ENCODE results near the gene PRUNE1.

Gene PRUNE1

DNA sequence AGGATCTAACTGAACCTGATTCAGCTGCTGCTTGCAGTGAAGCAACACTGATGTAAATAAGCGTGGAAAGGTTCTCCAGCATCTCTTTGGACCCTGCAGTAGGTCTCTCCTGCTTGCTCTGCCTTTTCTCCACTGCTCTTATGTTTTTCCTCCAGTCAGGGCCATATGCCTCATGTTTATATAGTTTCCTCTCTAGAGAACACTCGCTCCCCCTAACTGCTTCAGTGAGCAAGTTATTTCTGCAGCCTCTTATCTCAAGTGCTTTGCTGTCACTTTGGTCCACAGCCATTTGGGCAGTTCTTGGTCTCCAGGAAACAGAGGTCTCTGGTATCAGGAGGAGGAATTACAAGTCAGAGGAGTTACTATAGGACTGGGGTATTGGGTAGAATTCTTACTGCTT, 5.3 kb downstream of the PRUNE1 start:
- DNase-seq (ENCODE audit: low read depth): no peak
- H3K4me3 ChIP-seq (ENCODE audit: low read length): no peak overlapping the region
- TF ChIP-seq, protein P1, sequence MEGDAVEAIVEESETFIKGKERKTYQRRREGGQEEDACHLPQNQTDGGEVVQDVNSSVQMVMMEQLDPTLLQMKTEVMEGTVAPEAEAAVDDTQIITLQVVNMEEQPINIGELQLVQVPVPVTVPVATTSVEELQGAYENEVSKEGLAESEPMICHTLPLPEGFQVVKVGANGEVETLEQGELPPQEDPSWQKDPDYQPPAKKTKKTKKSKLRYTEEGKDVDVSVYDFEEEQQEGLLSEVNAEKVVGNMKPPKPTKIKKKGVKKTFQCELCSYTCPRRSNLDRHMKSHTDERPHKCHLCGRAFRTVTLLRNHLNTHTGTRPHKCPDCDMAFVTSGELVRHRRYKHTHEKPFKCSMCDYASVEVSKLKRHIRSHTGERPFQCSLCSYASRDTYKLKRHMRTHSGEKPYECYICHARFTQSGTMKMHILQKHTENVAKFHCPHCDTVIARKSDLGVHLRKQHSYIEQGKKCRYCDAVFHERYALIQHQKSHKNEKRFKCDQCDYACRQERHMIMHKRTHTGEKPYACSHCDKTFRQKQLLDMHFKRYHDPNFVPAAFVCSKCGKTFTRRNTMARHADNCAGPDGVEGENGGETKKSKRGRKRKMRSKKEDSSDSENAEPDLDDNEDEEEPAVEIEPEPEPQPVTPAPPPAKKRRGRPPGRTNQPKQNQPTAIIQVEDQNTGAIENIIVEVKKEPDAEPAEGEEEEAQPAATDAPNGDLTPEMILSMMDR (conservative IDR thresholded peaks at IDR 0.05; ENCODE audit: low read depth, low read length): no peak

DNA sequence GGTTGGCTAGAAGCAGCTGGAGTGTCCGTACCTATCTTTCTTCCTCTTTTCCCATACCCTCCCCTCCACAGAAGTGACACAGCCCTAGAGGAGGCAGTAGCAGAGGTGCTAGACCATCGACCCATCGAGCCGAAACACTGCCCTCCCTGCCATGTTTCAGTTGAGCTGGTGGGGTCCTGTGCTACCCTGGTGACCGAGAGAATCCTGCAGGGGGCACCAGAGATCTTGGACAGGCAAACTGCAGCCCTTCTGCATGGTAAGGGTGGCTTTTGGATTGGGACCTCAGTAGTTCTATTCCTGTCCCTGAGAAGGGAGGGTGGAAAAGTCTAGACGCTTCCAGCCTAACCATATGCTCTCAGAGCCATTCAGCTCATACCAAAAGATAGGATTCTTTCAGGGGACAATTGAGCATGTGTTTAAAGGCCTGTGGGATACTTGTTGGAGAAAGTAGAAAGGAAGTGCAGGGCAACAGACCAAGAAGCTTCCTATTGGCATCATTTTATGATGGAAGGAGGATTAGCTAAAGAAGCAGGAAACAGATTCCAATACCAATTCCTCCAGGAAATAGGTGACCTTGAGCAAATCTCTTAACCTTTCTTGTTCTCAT, 16.4 kb downstream of the PRUNE1 start:
- TF ChIP-seq, protein P1 (conservative IDR thresholded peaks at IDR 0.05; ENCODE audit: low read depth, low read length): peak; percentile 83
- no peak overlapping the region for H3K4me3 ChIP-seq (ENCODE audit: low read length)
- no peak for DNase-seq (ENCODE audit: low read depth)

DNA sequence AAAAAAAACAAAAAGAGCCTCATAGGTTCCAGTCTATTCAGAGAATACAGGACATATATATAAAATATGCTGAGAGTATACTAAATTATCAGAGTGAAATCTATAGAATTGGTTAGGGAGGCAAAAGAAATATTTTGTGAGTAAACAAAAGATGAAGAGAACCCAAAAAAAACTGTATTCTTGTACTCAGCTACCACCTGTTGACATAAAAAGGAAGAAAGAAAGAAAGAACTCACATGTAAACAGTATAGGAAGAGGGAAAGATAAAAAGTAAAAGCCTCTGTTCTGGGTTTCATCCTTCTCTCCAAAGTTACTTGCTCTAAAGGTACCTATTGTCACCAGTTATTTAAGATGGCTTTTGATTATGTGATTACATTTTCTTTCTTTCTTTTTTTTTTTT, 18.2 kb downstream of the PRUNE1 start:
- DNase-seq (ENCODE audit: low read depth): no peak
- TF ChIP-seq, protein P1 (conservative IDR thresholded peaks at IDR 0.05; ENCODE audit: low read depth, low read length): no peak
- H3K4me3 ChIP-seq (ENCODE audit: low read length): no peak overlapping the region

DNA sequence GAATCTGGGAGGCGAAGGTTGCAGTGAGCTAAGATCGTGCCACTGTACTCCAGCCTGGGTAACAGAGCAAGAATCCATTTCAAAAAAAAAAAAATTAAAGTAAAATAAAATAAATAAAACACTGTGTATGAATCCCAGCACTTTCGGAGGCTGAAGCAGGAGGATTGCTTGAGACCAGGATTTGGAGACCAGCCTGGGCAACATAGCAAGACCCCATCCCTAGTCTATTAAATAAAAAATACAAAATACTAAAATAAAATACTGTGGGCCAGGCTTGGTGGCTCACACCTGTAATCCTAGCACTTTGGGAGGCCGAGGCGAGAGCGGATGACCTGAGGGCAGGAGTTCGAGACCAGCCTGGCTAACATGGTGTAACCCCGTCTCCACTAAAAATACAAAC, 23.9 kb downstream of the PRUNE1 start:
- DNase-seq (ENCODE audit: low read depth): no peak
- H3K4me3 ChIP-seq (ENCODE audit: low read length): no peak overlapping the region
- TF ChIP-seq, protein P1 (conservative IDR thresholded peaks at IDR 0.05; ENCODE audit: low read depth, low read length): no peak

DNA sequence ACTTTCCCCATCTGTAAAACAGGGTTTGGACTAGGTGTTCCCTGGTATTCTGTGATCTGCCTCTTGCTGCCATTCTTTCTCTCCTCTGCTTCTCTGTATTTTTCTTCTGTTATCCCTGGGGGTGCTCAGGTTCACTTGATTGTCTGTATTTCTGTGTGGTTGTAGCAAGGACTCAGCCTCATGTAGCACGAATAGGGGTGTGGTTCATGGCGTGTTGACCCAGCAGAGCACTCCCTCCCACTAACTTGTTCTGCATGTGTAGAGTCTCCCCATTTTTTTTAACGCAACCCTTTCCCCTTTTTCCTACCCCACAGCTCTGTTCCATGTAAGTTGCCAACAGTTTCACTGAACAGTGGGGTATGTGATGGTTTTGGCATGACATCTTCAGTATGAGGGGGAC, 26.9 kb downstream of the PRUNE1 start:
- H3K4me3 ChIP-seq (ENCODE audit: low read length): no peak overlapping the region
- TF ChIP-seq, protein P1 (conservative IDR thresholded peaks at IDR 0.05; ENCODE audit: low read depth, low read length): no peak
- no peak for DNase-seq (ENCODE audit: low read depth)

DNA sequence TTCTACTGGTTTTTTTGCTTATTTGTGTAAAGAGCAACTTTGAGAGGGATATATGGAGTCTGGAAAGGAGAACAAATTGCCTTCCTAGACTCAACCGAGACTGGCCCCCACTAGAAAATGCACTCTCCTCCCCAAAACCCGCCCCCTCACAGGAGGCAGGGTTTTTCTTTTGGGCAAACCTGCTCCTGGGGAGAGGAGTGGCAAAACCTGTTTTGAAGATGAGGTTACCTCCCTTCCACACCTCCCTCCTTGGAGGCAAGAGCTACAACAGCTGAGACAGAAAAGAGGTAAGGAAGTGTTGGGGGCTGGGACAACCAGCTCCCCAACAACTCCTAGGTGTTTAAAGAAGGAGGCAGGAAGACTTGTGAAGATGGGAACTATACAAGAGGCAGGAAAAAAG, 28.1 kb downstream of the PRUNE1 start, which contains the start of gene BNIPL:
Gene BNIPL (plus strand): TSS at position 231 of the 400 bp plus-strand sequence. CDS start 140 bp downstream, at position 371.
- TF ChIP-seq, protein P1 (conservative IDR thresholded peaks at IDR 0.05; ENCODE audit: low read depth, low read length): no peak
- DNase-seq (ENCODE audit: low read depth): no peak
- no peak within 1 kb of the TSS for H3K4me3 ChIP-seq (ENCODE audit: low read length)

DNA sequence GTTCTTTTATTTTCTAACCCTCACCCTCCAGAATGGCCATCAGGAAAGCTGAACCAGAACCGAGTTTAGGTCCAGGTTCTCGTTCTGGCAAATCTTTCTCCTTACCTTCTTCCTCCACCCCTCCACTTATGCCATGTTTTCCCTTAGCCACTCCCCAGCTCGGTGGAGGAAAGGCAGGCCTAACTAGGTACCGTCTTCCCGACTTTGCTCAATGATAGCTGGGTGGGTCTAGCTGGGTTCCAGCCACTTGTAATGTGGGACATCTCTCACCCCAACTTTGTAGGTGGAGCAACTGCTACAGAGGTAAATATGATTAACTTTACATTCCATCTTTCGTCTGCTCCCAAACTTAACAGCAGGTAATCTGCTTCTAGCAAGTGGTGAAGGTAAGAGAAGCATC, 28.8 kb downstream of the PRUNE1 start:
- TF ChIP-seq, protein P1 (conservative IDR thresholded peaks at IDR 0.05; ENCODE audit: low read depth, low read length): no peak
- no peak overlapping the region for H3K4me3 ChIP-seq (ENCODE audit: low read length)

More for the DNA sequence above, 28.8 kb downstream of the PRUNE1 start:
- DNase-seq (ENCODE audit: low read depth): no peak

All from retinal pigment epithelial cell (primary cell).